Lower leg skin (tissue), 3 donors: Measurements from ENCODE around the gene KLF1.

Experiments
- CTCF ChIP-seq, 3 donors: fragments of 450-650 bp; IDR thresholded peaks; one replicate each; pipeline ENCODE4 v1.5.1; 2016; ENCODE audit warnings: antibody characterized with exemption in 3 of 3, mild to moderate bottlenecking in 3 of 3, moderate library complexity in 2 of 3
- POLR2A ChIP-seq, 2 donors: fragments of 450-650 bp; IDR thresholded peaks; one replicate each; pipeline ENCODE4 v1.6.1; 2016 to 2017; ENCODE audit warnings: antibody characterized with exemption in 2 of 2, mild to moderate bottlenecking in 1 of 2, moderate library complexity in 1 of 2

GRCh38 chr19:12871681-12872080 is 15.3 kb downstream of the KLF1 start:
- TF ChIP-seq CTCF (IDR thresholded peaks at IDR 0.05) (no peak), POLR2A (IDR thresholded peaks at IDR 0.05) (no peak)
